NCI-H2081 (cell line): ENCODE results near the gene LGR6.

Source experiments
- DNase-seq, 2 experiments: peaks; one replicate each; lab custom pipeline; 2025; lab: John Stamatoyannopoulos, UW

LGR6 gene

GRCh38 chr1:202264726-202265125, 71.1 kb downstream of the LGR6 start:
- no peak for DNase-seq

DNA sequence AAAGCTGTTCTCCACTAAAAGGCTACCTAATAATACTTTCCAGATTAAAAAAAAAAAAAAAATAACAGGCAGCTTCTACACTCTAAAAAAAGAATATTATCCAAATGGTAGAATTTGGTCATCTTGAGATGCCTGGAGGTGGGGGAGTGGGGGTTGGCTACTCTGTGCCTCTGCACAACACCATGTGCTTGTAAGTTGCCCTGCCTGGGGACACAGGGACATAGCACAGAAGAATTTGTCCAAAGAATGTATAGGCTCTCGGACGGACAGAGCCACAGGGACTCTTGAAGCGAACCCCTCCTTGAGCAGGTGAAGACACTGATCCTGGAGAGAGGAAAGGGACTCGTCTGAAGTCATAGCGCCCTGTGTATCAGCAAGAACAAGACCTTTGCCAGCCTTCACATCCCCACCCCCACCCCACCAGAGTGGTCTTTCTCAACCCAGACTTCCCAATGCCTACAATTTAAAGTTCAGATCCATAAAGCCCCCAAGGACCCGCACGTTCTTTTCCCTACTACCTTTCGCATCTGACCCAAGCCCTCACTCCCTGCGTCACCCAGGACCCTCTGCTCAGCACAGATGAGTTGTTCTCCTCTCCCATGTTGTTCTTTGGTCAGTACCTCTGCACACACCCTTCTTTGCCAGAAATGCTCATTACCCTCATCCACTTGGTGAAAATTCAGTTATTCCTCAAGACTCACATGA, 72.6 kb downstream of the LGR6 start:
- no peak for DNase-seq

- DNase-seq: no peak
These were observed 74.4 kb downstream of the LGR6 start for GRCh38 chr1:202268032-202268431.

GRCh38 chr1:202268817-202269216, 75.2 kb downstream of the LGR6 start:
- DNase-seq: no peak

DNA sequence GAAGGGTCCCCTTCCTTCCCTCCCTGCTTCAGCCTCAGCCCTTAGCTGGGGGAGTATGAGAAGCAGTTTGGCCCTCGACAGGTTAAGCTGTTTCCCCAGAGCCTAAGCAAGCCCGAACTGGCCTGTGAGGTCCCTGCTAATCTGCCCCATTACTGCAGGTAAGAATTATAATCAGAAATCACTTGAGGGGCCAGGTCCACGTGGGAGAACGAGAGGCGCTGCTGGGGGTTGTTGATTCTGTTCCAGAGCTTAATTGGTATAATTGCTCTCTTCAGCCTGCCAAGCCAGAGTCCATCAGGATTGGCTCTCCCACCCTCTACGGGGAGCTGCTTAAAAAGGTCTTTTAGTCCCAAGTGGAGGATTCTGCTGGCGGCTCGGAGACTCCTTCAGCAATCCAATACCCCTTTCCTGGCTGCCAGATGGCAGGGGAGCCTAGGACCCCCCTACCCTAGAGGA, 77.3 kb downstream of the LGR6 start:
- DNase-seq: peak; percentile 89 to 96

- no peak for DNase-seq
These were observed 78.7 kb downstream of the LGR6 start for GRCh38 chr1:202272103-202272845.

DNA sequence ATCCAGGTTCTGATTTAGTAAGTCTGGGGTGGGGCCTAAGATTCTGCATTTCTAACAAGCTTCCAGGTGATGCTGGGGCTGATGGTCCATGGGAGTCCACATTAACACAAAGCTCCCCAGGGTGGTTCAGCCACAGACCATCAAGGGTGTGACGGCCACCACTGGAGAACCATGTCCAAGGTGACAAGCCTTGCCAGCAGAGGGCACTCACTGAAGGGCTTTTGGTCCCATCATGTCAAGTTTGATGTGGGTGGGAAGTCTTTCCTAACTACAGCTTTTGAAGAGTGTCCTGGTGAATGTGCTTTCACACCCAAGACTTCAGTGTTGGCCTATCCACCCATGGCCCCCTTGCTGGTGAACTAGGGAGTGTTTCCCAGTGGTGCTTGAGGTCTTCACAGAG, 81.0 kb downstream of the LGR6 start:
- peak in 1 of 2 experiments; percentile 21 for DNase-seq

- no peak for DNase-seq
These were observed 81.6 kb downstream of the LGR6 start for GRCh38 chr1:202275061-202275770.

GRCh38 chr1:202276081-202276715, 82.6 kb downstream of the LGR6 start:
- no peak for DNase-seq

DNA sequence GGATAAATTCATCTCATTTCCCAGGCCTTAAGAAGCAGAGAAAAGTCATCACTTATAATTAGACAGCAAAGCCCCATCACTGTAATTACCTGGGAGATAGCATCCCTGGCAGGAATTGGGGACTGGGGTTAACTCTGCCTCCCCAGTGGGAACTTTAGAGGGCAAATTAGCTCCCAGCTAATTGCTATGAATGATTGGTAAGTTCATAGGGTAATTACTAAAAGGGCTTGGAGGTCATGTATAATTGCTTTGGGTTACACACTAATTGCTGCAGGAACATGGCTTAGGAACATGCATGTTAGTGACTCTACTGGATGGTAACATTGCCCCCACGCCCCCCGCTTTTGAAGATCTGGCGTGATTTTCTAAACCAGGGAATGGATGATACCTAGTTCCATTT, 83.3 kb downstream of the LGR6 start:
- DNase-seq: no peak

DNA sequence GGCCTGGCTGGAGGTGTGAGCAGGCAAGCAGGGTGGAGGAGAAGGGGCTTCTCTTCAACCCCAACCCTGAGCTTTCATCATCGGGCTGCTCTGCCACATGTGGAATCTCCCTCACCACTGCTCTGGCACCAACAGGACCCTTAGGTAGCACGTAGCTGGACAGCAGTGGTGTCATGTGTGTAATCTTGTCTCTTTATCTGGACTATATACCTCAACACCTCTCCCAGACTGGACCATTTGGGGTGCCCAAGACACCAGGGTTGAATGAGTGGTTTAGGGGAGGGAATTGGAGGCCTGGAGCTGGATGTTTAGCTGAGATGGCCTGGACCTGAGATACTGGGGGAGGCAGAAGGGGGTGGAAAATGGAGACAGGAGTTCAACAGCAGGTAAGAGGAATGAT, 85.2 kb downstream of the LGR6 start:
- DNase-seq: no peak

- DNase-seq: no peak
These were observed 86.2 kb downstream of the LGR6 start for GRCh38 chr1:202279806-202280205.

DNA sequence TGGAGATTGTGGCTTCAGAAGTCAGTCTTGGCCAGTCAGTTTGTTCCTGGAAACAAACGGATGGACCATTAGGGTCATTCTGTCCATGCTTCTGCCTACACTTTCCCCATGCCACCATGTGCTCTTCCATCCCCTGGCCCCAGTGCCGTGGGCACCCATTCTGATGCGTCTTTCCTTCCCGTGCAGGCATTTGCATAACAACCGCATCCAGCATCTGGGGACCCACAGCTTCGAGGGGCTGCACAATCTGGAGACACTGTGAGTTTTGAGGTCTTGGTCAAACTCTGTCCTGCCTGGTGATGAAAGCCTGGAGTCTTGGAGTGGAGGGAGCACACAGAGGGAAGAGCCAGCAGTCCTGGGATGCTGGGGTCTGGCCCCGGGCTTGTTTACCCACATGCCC, 87.0 kb downstream of the LGR6 start:
- no peak for DNase-seq

DNA sequence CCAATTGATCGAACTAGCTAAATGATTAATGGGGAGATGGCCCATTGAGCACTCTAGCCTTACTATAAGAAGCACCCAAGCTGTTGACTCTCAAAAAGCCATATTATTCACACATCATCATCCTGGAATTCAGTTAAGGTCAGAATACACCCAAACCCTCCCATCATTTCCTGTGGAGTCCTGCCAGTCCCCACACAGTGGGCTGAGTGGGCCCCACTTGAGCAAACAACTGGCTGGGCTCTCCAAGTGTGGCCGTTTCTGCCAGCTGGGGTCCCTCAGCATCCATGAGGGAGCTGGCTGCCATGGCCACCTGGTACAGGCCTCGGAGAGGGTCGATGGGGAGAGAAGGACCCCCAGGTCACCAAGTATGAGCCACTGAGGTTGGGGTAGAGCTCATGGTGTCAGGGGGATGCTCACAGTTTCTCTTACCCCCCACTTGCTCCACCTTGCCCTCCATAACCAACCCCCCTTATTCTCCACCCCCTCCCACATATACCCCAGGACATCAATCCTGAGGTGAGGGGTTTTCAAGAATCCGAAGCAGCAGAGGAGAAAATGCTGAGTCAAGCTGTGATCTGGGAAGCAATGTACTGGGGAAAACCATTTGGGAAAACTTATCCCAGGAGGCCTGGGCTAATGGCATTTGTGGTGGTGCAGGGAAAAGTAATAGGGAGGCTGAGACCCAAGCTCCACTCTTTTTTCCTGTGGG, 87.9 kb downstream of the LGR6 start:
- DNase-seq: no peak

DNA sequence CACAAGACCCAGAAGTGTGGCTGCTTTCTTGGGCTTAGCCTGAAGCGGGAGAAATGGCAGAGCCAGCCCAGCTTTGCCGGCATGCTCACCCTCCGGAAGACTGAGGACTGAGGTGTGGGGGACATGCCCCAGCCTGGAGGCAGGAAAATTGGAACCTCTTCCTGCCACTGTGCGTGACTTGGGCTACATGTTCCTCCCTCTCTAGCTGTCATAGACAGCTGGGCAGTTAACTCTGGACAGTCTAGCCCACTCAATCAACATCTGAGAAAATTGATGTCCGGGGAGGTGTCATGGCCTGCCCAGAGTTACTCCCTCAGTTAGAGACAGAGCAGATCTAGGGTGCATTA, 88.4 kb downstream of the LGR6 start:
- DNase-seq: no peak

- DNase-seq: no peak
These were observed 89.1 kb downstream of the LGR6 start for GRCh38 chr1:202282596-202283283.

- DNase-seq: no peak
These were observed 89.8 kb downstream of the LGR6 start for GRCh38 chr1:202283379-202283844.

DNA sequence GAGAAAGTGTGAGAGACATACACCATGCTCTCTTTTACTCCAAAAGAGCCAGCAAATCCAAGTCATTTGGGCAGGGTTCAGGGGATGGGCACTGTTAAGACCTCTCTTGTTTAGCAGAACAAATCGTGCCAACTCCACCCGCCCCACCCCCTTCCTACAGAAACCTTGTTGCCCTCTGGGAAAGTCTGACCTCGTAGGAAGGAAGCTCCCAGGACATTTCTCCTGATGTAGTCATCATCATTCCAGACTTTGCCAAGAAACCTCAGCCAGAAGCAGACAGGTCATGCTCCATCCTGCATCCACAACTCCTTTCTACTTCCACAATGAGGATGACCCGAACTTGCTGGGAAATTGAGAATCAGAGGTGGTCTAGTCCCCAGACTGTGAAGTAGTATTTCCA, 90.4 kb downstream of the LGR6 start:
- DNase-seq: no peak

GRCh38 chr1:202285908-202286307, 92.3 kb downstream of the LGR6 start:
- no peak for DNase-seq

- no peak for DNase-seq
These were observed 93.1 kb downstream of the LGR6 start for GRCh38 chr1:202286622-202287097.

DNA sequence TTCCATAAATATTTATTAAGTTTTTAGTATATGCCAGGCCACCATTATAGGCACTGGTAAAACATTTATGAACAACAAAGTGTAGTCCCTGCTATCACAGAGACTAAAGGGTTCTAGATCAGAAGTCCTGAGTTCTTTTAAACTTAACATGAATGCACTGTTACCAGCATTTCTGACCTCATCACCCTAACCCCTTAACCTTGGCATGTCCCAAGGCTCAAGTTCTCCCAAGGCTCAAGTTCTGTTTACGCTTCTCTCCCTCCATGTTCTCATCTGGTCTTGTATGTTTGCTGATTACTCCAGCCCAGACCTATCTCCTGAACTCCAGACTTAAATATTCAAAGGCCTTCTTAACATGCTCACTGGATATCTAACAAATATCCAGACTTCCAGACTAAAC, 93.6 kb downstream of the LGR6 start:
- no peak for DNase-seq
